Activated effector memory CD4-positive, alpha-beta T cell treated with Interleukin-2 at 50 U/mL for 16 hours (primary cell): Measurements from ENCODE around the gene CBL.

ENCODE experiments used
- DNase-seq: peaks from one replicate; pipeline ENCODE4 v3.0.0-alpha.2; 2020

Gene CBL

GRCh38 chr11:119350302-119350701 is 144.2 kb downstream of the CBL start:
- DNase-seq, result no peak

- no peak for DNase-seq
These were observed 145.1 kb downstream of the CBL start for GRCh38 chr11:119351232-119351631.

- DNase-seq, result no peak
These were observed 146.7 kb downstream of the CBL start for GRCh38 chr11:119352857-119353260.

- no peak for DNase-seq
These were observed 149.1 kb downstream of the CBL start for GRCh38 chr11:119355091-119355843.

- peak; percentile 60 for DNase-seq
These were observed 150.4 kb downstream of the CBL start for GRCh38 chr11:119356349-119357031.

GRCh38 chr11:119357074-119357473 is 150.9 kb downstream of the CBL start:
- DNase-seq, result no peak
